DOHH2 (cell line): Measurements from ENCODE around the gene LANCL3.

Experiments used
- H3F3A ChIP-seq: fragments of 200-600 bp; sonication (generic), shearing (Covaris generic); 2 replicates; pipeline ENCODE4 v1.6.0; 2016; ENCODE audit warnings: antibody characterized with exemption, mild to moderate bottlenecking; ENCODE audit not compliant: control insufficient read depth, insufficient read depth
- H3K27ac ChIP-seq: fragments of 200-600 bp; sonication (generic); 2 replicates; pipeline ENCODE4 v1.5.1; 2014; ENCODE audit warnings: low read depth, mild to moderate bottlenecking, low read length, moderate library complexity
- H3K27me3 ChIP-seq: fragments of 200-600 bp; sonication (generic); 2 replicates; pipeline ENCODE4 v1.6.1; 2014; ENCODE audit warnings: mild to moderate bottlenecking, low read length, mixed read lengths; ENCODE audit not compliant: control insufficient read depth
- H3K36me3 ChIP-seq: fragments of 200-600 bp; sonication (generic); 2 replicates; pipeline ENCODE4 v1.6.1; 2014; ENCODE audit warnings: mild to moderate bottlenecking, low read length, moderate library complexity, mixed read lengths; ENCODE audit not compliant: control insufficient read depth
- H3K4me1 ChIP-seq: fragments of 200-600 bp; sonication (generic); 2 replicates; pipeline ENCODE4 v1.6.1; 2014; ENCODE audit warnings: mild to moderate bottlenecking, low read length, mixed read lengths; ENCODE audit not compliant: control insufficient read depth
- H3K4me2 ChIP-seq: fragments of 200-600 bp; sonication (generic); 2 replicates; pipeline ENCODE4 v1.6.0; 2014; ENCODE audit warnings: mild to moderate bottlenecking, low read length, moderate library complexity
- H3K4me3 ChIP-seq: fragments of 200-600 bp; sonication (generic); 2 replicates; pipeline ENCODE4 v1.5.1; 2014; ENCODE audit warnings: mild to moderate bottlenecking, low read length, mixed read lengths
- H3K79me2 ChIP-seq: fragments of 200-600 bp; sonication (generic); 2 replicates; pipeline ENCODE4 v1.6.1; 2014; ENCODE audit warnings: mild to moderate bottlenecking, low read length, mixed read lengths; ENCODE audit not compliant: control insufficient read depth
- H3K9me2 ChIP-seq: fragments of 200-600 bp; sonication (generic); replicated peaks from 2 replicates; pipeline ENCODE4 v1.6.1; 2014; ENCODE audit warnings: mild to moderate bottlenecking, low read length, mixed read lengths; ENCODE audit not compliant: control insufficient read depth
- H3K9me3 ChIP-seq: fragments of 200-600 bp; sonication (generic); 2 replicates; pipeline ENCODE4 v1.6.1; 2014; ENCODE audit warnings: antibody characterized with exemption, low read length, mixed read lengths; ENCODE audit not compliant: control insufficient read depth, insufficient read depth
- H4K20me1 ChIP-seq: fragments of 200-600 bp; sonication (generic); 2 replicates; pipeline ENCODE4 v1.6.0; 2014; ENCODE audit warnings: low read depth, mild to moderate bottlenecking, antibody characterized with exemption, low read length, moderate library complexity; ENCODE audit not compliant: control insufficient read depth, insufficient read depth
- EZH2phosphoT487 ChIP-seq: fragments of 200-600 bp; sonication (generic); IDR thresholded peaks from 2 replicates; pipeline ENCODE4 v1.6.1; 2017; ENCODE audit warnings: borderline replicate concordance, mild to moderate bottlenecking, antibody characterized with exemption, low read length, moderate library complexity, mixed read lengths
- TF ChIP-seq, protein P1 (sequence below): fragments of 200-600 bp; sonication (generic); IDR thresholded peaks from one replicate; pipeline ENCODE4 v1.5.1; 2014; ENCODE audit warnings: antibody characterized with exemption, mild to moderate bottlenecking, low read depth, low read length; ENCODE audit not compliant: poor library complexity, severe bottlenecking

LANCL3 gene

DNA sequence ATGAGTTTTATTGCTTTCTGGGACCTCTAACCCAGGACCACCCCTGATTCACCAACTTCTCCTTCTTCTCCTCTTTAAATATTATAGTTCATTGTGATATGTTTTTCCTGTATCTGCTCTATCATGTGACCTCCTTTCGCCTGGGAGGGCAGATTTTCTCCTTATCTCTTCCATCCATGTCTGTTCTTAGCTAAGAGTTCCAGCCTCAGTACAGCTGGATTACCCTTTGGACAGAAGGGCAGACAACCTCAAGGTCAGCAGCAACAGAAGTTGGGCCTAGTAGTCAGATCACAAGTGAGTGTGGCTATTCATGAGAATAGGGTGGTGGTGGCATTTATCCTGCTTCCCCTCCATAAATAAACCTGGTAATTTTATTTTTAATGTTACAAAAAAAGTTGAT lies 108.4 kb downstream of the LANCL3 start:
- Histone ChIP-seq H3K4me1 (no peaks in the 10 kb centered on the region), H3K4me2 (no peak overlapping the region), H3K36me3 (no peaks in the 10 kb centered on the region), H3K79me2 (no peaks in the 10 kb centered on the region), H3F3A (no peaks in the 10 kb centered on the region), H4K20me1 (no peaks in the 10 kb centered on the region), H3K9me3 (no peaks in the 10 kb centered on the region), H3K9me2 (no peaks in the 10 kb centered on the region), H3K27me3 (no peaks in the 10 kb centered on the region), H3K27ac (no peak overlapping the region), H3K4me3 (no peak overlapping the region)
- TF ChIP-seq, protein P1, sequence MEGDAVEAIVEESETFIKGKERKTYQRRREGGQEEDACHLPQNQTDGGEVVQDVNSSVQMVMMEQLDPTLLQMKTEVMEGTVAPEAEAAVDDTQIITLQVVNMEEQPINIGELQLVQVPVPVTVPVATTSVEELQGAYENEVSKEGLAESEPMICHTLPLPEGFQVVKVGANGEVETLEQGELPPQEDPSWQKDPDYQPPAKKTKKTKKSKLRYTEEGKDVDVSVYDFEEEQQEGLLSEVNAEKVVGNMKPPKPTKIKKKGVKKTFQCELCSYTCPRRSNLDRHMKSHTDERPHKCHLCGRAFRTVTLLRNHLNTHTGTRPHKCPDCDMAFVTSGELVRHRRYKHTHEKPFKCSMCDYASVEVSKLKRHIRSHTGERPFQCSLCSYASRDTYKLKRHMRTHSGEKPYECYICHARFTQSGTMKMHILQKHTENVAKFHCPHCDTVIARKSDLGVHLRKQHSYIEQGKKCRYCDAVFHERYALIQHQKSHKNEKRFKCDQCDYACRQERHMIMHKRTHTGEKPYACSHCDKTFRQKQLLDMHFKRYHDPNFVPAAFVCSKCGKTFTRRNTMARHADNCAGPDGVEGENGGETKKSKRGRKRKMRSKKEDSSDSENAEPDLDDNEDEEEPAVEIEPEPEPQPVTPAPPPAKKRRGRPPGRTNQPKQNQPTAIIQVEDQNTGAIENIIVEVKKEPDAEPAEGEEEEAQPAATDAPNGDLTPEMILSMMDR, result no peak
- TF ChIP-seq EZH2phosphoT487, result no peak

DNA sequence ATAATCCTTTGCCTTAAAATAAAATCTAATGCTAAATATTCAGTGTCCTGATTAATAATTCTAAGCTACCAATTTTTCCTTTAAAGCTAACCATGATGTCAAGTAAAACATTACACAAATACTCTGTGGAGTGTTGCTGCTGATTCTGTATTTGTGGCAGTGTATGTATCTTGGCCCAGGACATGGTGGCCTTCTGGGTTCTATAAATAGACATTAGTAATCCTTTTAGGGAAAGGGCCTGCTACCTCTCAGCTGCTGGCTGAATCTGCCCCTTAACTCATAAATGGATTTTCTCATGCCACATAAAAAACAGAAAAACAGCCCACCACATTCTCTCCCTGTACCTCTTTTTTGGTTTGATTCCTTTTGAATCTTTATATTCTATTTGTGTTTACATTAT lies 113.0 kb downstream of the LANCL3 start:
- H3K9me3 ChIP-seq, result no peaks in the 10 kb centered on the region
- H3F3A ChIP-seq, result no peaks in the 10 kb centered on the region
- H3K27ac ChIP-seq, result no peak overlapping the region
- no peaks in the 10 kb centered on the region for H3K79me2 ChIP-seq
- peaks cover 8% of the 10 kb centered on the region; the same call in 1 of the 2 replicates for H3K27me3 ChIP-seq
- H3K4me2 ChIP-seq, result no peak overlapping the region
- no peak for TF ChIP-seq EZH2phosphoT487
- TF ChIP-seq, protein P1, result no peak
- H3K4me1 ChIP-seq, result no peaks in the 10 kb centered on the region
- no peak overlapping the region for H3K4me3 ChIP-seq
- no peaks in the 10 kb centered on the region for H4K20me1 ChIP-seq
- H3K9me2 ChIP-seq, result no peaks in the 10 kb centered on the region
- H3K36me3 ChIP-seq, result no peaks in the 10 kb centered on the region

DNA sequence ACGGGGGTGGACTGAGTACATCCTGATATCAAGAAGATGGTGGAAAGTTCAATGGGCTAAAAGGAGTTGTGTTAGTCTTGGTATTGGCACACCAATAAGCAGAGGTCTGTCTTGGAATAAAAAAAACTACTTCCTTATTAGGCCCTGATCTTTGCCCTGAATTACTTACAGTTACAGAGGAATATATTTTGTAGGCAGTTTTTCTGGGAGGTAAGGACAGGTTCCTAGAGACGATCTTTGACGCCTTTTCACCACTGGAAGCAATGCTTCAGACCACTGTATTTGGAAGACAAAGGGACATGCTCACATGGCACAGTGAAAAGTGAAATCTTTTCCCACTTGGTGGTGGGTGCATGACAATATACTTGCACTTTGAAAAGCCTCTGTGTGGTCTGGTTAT lies 113.5 kb downstream of the LANCL3 start:
- TF ChIP-seq, protein P1, result no peak
- no peak for TF ChIP-seq EZH2phosphoT487
- H3K27ac ChIP-seq, result no peak overlapping the region
- H3K9me2 ChIP-seq, result no peaks in the 10 kb centered on the region
- no peaks in the 10 kb centered on the region for H3K4me1 ChIP-seq
- no peaks in the 10 kb centered on the region for H3K36me3 ChIP-seq
- 0 out of 2 replicates have a peak overlapping the region, but pooled peaks have one; percentile 49 for H3K4me3 ChIP-seq
- H3K4me2 ChIP-seq, result peak overlapping the region; percentile 43; the same call in 1 of the 2 replicates
- peaks cover 8% of the 10 kb centered on the region; the same call in 1 of the 2 replicates for H3K27me3 ChIP-seq
- H3F3A ChIP-seq, result no peaks in the 10 kb centered on the region
- no peaks in the 10 kb centered on the region for H3K9me3 ChIP-seq
- H3K79me2 ChIP-seq, result no peaks in the 10 kb centered on the region
- H4K20me1 ChIP-seq, result no peaks in the 10 kb centered on the region
